HepG2 (cell line): ENCODE data around the gene LSMEM2. TPM values are rescaled to one million over a fixed set of nuclear protein-coding genes. Genes with fewer than 3 reads are reported as not detected.

Experiments used
- ATAC-seq: fragments of 200-7000 bp; cut with Tn5 transposase; 3 replicates; pipeline ENCODE4 v1.9.1; 2020; ENCODE audit warnings: mild to moderate bottlenecking, moderate library complexity
- BruUV-seq: library from RNA; stranded (reverse); fragments of 400-500 nt; replicated peaks from 2 replicates; lab custom pipeline; 2021; lab: Mats Ljungman, UMichigan
- CTCF ChIA-PET: fragments of 300-600 bp; formaldehyde crosslinking; extraction: SDS; loops from one replicate; lab custom pipeline; 2021; ENCODE audit warnings: low total read pairs, inconsistent platforms, low intra/inter-chr PET ratio; lab: Yijun Ruan, JAX
- POLR2A ChIA-PET: fragments of 350-600 bp; sonication (Branson Sonifier 250); formaldehyde crosslinking; loops from one replicate; lab custom pipeline; 2020; ENCODE audit warnings: antibody characterized with exemption, inconsistent platforms; lab: Yijun Ruan, JAX
- DNase-seq: peaks from one replicate; pipeline ENCODE4 v3.0.0-alpha.2; 2015; ENCODE audit warnings: low spot score
- FAIRE-seq: peaks from 3 replicates; lab custom pipeline; 2011; peaks lifted over from hg19 to GRCh38; lab: Jason Lieb, UNC
- H2AFZ ChIP-seq: one replicate; pipeline ENCODE4 v1.6.1; 2011; ENCODE audit warnings: low read length, inconsistent platforms
- H3K27ac ChIP-seq: fragments of 300-600 bp; 3 replicates; pipeline ENCODE4 v1.8.0; 2011; ENCODE audit warnings: mixed run types, mild to moderate bottlenecking, mixed read lengths, low read length, inconsistent platforms; ENCODE audit not compliant: insufficient read depth; ENCODE audit errors: extremely low read length
- H3K27me3 ChIP-seq, 2 experiments: fragments of 200-600 bp in 1 of 2; 2 replicates in 1 of 2; 3 replicates in 1 of 2; pipeline versions ENCODE4 v1.6.0 to v1.8.0; 2011; ENCODE audit warnings: low read length in 2 of 2, mild to moderate bottlenecking in 2 of 2, moderate library complexity in 2 of 2, inconsistent platforms in 1 of 2; ENCODE audit not compliant: insufficient read depth in 2 of 2, control insufficient read depth in 1 of 2
- H3K36me3 ChIP-seq, 2 experiments: fragments of 200-600 bp in 1 of 2; replicated peaks in 1 of 2; 2 replicates in 1 of 2; 3 replicates in 1 of 2; pipeline versions ENCODE4 v1.5.1 to v1.8.0; 2011; ENCODE audit warnings: low read length in 2 of 2, inconsistent platforms in 1 of 2; ENCODE audit not compliant: insufficient read depth in 2 of 2, control insufficient read depth in 1 of 2
- H3K4me1 ChIP-seq: 2 replicates; pipeline ENCODE4 v1.5.1; 2012; ENCODE audit warnings: low read length, inconsistent platforms; ENCODE audit not compliant: insufficient read depth
- H3K4me2 ChIP-seq: 2 replicates; pipeline ENCODE4 v1.6.0; 2011; ENCODE audit warnings: low read depth, low read length, inconsistent platforms
- H3K4me3 ChIP-seq, 3 experiments: fragments of 200-600 bp in 1 of 3; sonication (generic), shearing (Covaris generic) in 1 of 3; replicated peaks in 1 of 3; 2 replicates each; pipeline ENCODE4 v1.5.1; 2011 to 2016; ENCODE audit warnings: low read length in 3 of 3, inconsistent platforms in 2 of 3, low read depth in 2 of 3, mild to moderate bottlenecking in 2 of 3, control low read depth in 1 of 3, mixed read lengths in 1 of 3; ENCODE audit not compliant: insufficient read depth in 1 of 3
- H3K79me2 ChIP-seq: one replicate; pipeline ENCODE4 v1.6.1; 2011; ENCODE audit warnings: low read length, inconsistent platforms; ENCODE audit not compliant: insufficient read depth
- H3K9ac ChIP-seq: 2 replicates; pipeline ENCODE4 v1.6.0; 2011; ENCODE audit warnings: mild to moderate bottlenecking, low read depth, low read length, inconsistent platforms; ENCODE audit not compliant: insufficient read depth
- H3K9me3 ChIP-seq: 2 replicates; pipeline ENCODE4 v1.5.1; 2012; ENCODE audit warnings: mild to moderate bottlenecking, low read length
- H4K20me1 ChIP-seq: 2 replicates; pipeline ENCODE4 v1.6.0; 2011; ENCODE audit warnings: inconsistent platforms, mild to moderate bottlenecking, low read length, moderate library complexity; ENCODE audit not compliant: insufficient read depth
- ELF4 ChIP-seq: sonication (generic); formaldehyde crosslinking; IDR thresholded peaks from 2 replicates; pipeline ENCODE4 v1.5.0; 2020; ENCODE audit warnings: missing genetic modification reagents, mild to moderate bottlenecking, moderate library complexity, borderline replicate concordance
- HMGA1 ChIP-seq: sonication (generic); formaldehyde crosslinking; conservative IDR thresholded peaks from 2 replicates; pipeline ENCODE4 v1.4.0; 2020; ENCODE audit warnings: missing genetic modification reagents
- HOXA5 ChIP-seq: sonication (generic); formaldehyde crosslinking; IDR thresholded peaks from 2 replicates; pipeline ENCODE4 v1.4.0; 2020; ENCODE audit warnings: missing genetic modification reagents
- KDM2A ChIP-seq: sonication (generic); formaldehyde crosslinking; IDR thresholded peaks from 2 replicates; pipeline ENCODE4 v1.4.0; 2020; ENCODE audit warnings: low read depth, missing genetic modification reagents, borderline replicate concordance
- KLF12 ChIP-seq: sonication (generic); formaldehyde crosslinking; IDR thresholded peaks from 2 replicates; pipeline ENCODE4 v1.4.0; 2020; ENCODE audit warnings: missing genetic modification reagents, borderline replicate concordance
- KLF6 ChIP-seq: IDR thresholded peaks from 2 replicates; pipeline ENCODE4 v1.8.0; 2016; ENCODE audit warnings: missing biosample characterization, missing genetic modification reagents
- MAFK ChIP-seq, 2 experiments: IDR thresholded peaks in 1 of 2; conservative IDR thresholded peaks in 1 of 2; 2 replicates each; pipeline ENCODE4 v1.6.1; 2011; ENCODE audit warnings: improper control_type of control experiment in 2 of 2, low read length in 2 of 2
- MYC ChIP-seq: sonication (generic); formaldehyde crosslinking; IDR thresholded peaks from 2 replicates; pipeline ENCODE4 v1.9.0; 2021; ENCODE audit warnings: missing genetic modification reagents, borderline replicate concordance
- SP1 ChIP-seq, 2 experiments: fragments of 450-650 bp in 1 of 2; sonication (generic) in 1 of 2; formaldehyde crosslinking in 1 of 2; IDR thresholded peaks; 2 replicates each; pipeline versions ENCODE4 v1.4.0 to v1.6.1; 2016 to 2020; ENCODE audit warnings: missing genetic modification reagents in 1 of 2
- ZC3H13 ChIP-seq: sonication (generic); formaldehyde crosslinking; IDR thresholded peaks from 2 replicates; pipeline ENCODE4 v1.8.1; 2023; ENCODE audit warnings: mild to moderate bottlenecking, missing genetic modification reagents, moderate library complexity
- ZNF572 ChIP-seq: sonication (generic); formaldehyde crosslinking; IDR thresholded peaks from 2 replicates; pipeline ENCODE4 v1.5.1; 2020; ENCODE audit warnings: mild to moderate bottlenecking, missing genetic modification reagents
- ZNF788 ChIP-seq: sonication (generic); formaldehyde crosslinking; IDR thresholded peaks from 2 replicates; pipeline ENCODE4 v1.5.0; 2020; ENCODE audit warnings: mild to moderate bottlenecking, missing genetic modification reagents, borderline replicate concordance
- WGBS: methylation state at CpG from one replicate; pipeline ENCODE4 v1.1.6; 2017; ENCODE audit warnings: low lambda C conversion rate; 5-methylcytosine and 5-hydroxymethylcytosine counted together
- in situ Hi-C: cut with HindIII; loops from 2 replicates; pipeline ENCODE4 v1.10.0; 2017; ENCODE audit warnings: low pct_unique_long_range_greater_than_20kb; ENCODE audit not compliant: extremely low pct_ligation_motif_present
- intact Hi-C: fragments of 100-400 bp; cut with micrococcal nuclease; formaldehyde crosslinking; loops from one replicate; pipeline ENCODE4 v1.10.0; 2022; ENCODE audit not compliant: unreplicated experiment
- polyA plus RNA-seq, 8 experiments: library from polyadenylated mRNA; depleted of rRNA in 3 of 8; stranded (reverse) in 7 of 8; unstranded in 1 of 8; fragments of >200 nt; fragmentation: Illumina TruSeq in 4 of 8; extraction: Trizol in 4 of 8; gene quantifications; 2 replicates each; pipeline versions ENCODE4 v1.2.1 to v1.2.3, GENCODE V29; 2011 to 2016; ENCODE audit warnings: low read depth in 4 of 8, missing spikeins in 1 of 8, mixed read lengths in 1 of 8; ENCODE audit not compliant: insufficient read depth in 1 of 8
- total RNA-seq, 5 experiments: library from RNA; depleted of rRNA; stranded (reverse); fragments of >200 nt; fragmentation: Illumina TruSeq; extraction: Trizol; gene quantifications; 2 replicates each; pipeline ENCODE4 v1.2.3, GENCODE V29; 2016; ENCODE audit warnings: low read depth in 1 of 5
- TF ChIP-seq, protein P1 (sequence below): sonication (generic); formaldehyde crosslinking; IDR thresholded peaks from 2 replicates; pipeline ENCODE4 v1.9.0; 2022; ENCODE audit warnings: low read depth, missing genetic modification reagents
- TF ChIP-seq, protein P2 (sequence below): sonication (generic); formaldehyde crosslinking; IDR thresholded peaks from 2 replicates; pipeline ENCODE4 v1.5.0; 2020; ENCODE audit warnings: mild to moderate bottlenecking, missing genetic modification reagents
- TF ChIP-seq, protein P3 (sequence below): sonication (generic); formaldehyde crosslinking; IDR thresholded peaks from 2 replicates; pipeline ENCODE4 v1.4.0; 2020; ENCODE audit warnings: mild to moderate bottlenecking, low read depth, missing genetic modification reagents
- TF ChIP-seq, protein P4 (sequence below): sonication (generic); formaldehyde crosslinking; IDR thresholded peaks from 2 replicates; pipeline ENCODE4 v1.4.0; 2020; ENCODE audit warnings: mild to moderate bottlenecking, low read depth, missing genetic modification reagents

The LSMEM2 gene
- total and polyA plus RNA-seq, 2 of the 13 experiments (the other 11 are each of a cell fraction or from before 2014, with no cell fraction given) = 0.07 to 0.41 TPM

DNA sequence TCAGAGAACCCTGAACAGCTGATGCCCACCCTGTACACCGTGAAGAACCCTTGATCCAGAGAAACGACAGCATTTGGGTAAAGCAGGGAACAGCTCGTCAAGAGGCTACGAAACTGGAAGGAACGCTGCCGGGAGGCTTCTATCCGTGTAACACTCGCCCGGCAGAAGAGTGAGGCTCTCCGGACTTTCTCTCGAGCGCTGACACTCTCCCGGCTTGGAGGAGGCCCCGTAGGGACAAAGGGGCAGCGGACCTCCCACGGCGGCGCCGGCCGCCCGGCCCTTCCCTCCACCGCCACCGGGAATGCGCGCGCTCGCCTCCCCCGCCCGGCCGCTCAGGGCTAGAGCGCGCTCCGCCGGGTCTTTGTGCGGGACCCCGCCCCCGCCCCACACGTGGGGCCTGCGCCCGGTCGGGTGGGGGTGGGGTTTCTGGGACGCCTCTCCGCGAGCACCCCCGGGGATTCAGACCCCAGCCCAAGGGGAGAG lies 42.0 kb downstream of the LSMEM2 start:
- intact Hi-C loops (loop anchor here (1.0 kb wide), 1 partner anchor 22 kb away; the partner anchor contains the start of genes HYAL3 and NAA80), in situ Hi-C loops (loop anchor here (5.0 kb wide), 1 partner anchor 59 kb away; no protein-coding TSS in a partner anchor)
- Histone ChIP-seq H4K20me1 (no peaks in the 10 kb centered on the region), H3K4me2 (peak overlapping the region; percentile 94), H3K79me2 (peaks cover 25% of the 10 kb centered on the region), H3K4me3 (peak overlapping the region; percentile 81 to 91 (median 85)), H3K9me3 (no peaks in the 10 kb centered on the region), H3K27me3 (no peaks in the 10 kb centered on the region; a peak in 1 of 5 replicates), H3K4me1 (peaks cover 78% of the 10 kb centered on the region), H3K27ac (peak overlapping the region; percentile 100), H3K9ac (peak overlapping the region; percentile 99), H2AFZ (no peak overlapping the region), H3K36me3 (peaks cover 15 to 40% of the 10 kb centered on the region in 2 experiments)
- FAIRE-seq (no peak), DNase-seq (peak; percentile 58), ATAC-seq (peak; percentile 42)
- WGBS = 0% methylated on average over 6 of the region's 45 CpGs
- CTCF ChIA-PET = interaction anchor here (0.9 to 2.3 kb wide), 3 partner anchors 18 to 94 kb away, joined by 3 to 15 read pairs (median 3); partner anchors contain the start of genes HYAL1, HYAL3 and NAA80
- no TSS peak for BruUV-seq
- POLR2A ChIA-PET = interaction anchor here (0.6 to 13.0 kb wide), 14 partner anchors 12 to 118 kb away, joined by 3 to 222 read pairs (median 8); partner anchors contain the start of genes GNAI2, HYAL1, HYAL3 and IFRD2
- TF ChIP-seq, protein P1, sequence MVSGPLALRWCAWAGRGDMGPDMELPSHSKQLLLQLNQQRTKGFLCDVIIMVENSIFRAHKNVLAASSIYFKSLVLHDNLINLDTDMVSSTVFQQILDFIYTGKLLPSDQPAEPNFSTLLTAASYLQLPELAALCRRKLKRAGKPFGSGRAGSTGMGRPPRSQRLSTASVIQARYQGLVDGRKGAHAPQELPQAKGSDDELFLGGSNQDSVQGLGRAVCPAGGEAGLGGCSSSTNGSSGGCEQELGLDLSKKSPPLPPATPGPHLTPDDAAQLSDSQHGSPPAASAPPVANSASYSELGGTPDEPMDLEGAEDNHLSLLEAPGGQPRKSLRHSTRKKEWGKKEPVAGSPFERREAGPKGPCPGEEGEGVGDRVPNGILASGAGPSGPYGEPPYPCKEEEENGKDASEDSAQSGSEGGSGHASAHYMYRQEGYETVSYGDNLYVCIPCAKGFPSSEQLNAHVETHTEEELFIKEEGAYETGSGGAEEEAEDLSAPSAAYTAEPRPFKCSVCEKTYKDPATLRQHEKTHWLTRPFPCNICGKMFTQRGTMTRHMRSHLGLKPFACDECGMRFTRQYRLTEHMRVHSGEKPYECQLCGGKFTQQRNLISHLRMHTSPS (CRISPR knock-in tag) = no peak
- TF ChIP-seq ELF4 (CRISPR knock-in tag) (no peak), ZNF788 (CRISPR knock-in tag) (0 out of 2 replicates have a peak, but pooled peaks have one; percentile 38), KLF6 (CRISPR knock-in tag) (peak; percentile 39; the same call in 1 of the 2 replicates), ZNF572 (CRISPR knock-in tag) (no peak), SP1 (IDR thresholded peaks at IDR 0.05) (no peak), SP1 (CRISPR knock-in tag; IDR thresholded peaks at IDR 0.05) (no peak), HOXA5 (CRISPR knock-in tag) (0 out of 2 replicates have a peak, but pooled peaks have one; percentile 7), KLF12 (CRISPR knock-in tag) (peak; percentile 40; the same call in 1 of the 2 replicates), MAFK (conservative IDR thresholded peaks at IDR 0.05 in 1 of 2, IDR thresholded peaks at IDR 0.05 in 1 of 2; ENCODE audit: low read length in 2 of 2) (no peak), KDM2A (no peak; the same call in 1 of the 2 replicates), MYC (CRISPR knock-in tag) (peak; percentile 90), ZC3H13 (CRISPR knock-in tag) (no peak), HMGA1 (CRISPR knock-in tag) (no peak)
- TF ChIP-seq, protein P2, sequence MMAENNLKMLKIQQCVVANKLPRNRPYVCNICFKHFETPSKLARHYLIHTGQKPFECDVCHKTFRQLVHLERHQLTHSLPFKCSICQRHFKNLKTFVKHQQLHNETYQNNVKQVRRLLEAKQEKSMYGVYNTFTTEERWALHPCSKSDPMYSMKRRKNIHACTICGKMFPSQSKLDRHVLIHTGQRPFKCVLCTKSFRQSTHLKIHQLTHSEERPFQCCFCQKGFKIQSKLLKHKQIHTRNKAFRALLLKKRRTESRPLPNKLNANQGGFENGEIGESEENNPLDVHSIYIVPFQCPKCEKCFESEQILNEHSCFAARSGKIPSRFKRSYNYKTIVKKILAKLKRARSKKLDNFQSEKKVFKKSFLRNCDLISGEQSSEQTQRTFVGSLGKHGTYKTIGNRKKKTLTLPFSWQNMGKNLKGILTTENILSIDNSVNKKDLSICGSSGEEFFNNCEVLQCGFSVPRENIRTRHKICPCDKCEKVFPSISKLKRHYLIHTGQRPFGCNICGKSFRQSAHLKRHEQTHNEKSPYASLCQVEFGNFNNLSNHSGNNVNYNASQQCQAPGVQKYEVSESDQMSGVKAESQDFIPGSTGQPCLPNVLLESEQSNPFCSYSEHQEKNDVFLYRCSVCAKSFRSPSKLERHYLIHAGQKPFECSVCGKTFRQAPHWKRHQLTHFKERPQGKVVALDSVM (CRISPR knock-in tag) = no peak
- TF ChIP-seq, protein P3, sequence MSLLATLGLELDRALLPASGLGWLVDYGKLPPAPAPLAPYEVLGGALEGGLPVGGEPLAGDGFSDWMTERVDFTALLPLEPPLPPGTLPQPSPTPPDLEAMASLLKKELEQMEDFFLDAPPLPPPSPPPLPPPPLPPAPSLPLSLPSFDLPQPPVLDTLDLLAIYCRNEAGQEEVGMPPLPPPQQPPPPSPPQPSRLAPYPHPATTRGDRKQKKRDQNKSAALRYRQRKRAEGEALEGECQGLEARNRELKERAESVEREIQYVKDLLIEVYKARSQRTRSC = no peak
- TF ChIP-seq, protein P4, sequence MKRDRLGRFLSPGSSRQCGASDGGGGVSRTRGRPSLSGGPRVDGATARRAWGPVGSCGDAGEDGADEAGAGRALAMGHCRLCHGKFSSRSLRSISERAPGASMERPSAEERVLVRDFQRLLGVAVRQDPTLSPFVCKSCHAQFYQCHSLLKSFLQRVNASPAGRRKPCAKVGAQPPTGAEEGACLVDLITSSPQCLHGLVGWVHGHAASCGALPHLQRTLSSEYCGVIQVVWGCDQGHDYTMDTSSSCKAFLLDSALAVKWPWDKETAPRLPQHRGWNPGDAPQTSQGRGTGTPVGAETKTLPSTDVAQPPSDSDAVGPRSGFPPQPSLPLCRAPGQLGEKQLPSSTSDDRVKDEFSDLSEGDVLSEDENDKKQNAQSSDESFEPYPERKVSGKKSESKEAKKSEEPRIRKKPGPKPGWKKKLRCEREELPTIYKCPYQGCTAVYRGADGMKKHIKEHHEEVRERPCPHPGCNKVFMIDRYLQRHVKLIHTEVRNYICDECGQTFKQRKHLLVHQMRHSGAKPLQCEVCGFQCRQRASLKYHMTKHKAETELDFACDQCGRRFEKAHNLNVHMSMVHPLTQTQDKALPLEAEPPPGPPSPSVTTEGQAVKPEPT (CRISPR knock-in tag) = 0 out of 2 replicates have a peak, but pooled peaks have one; percentile 51
